Measurements from ENCODE around the gene ACSM3.

ACSM3 gene

GRCh38 chr16:20838240-20838639 is 74.4 kb downstream of the ACSM3 start:
- peaks cover 2 to 45% of the 10 kb centered on the region in 2 experiments for H3K36me3 ChIP-seq (ENCODE audit: control insufficient read depth in 1 of 2, insufficient read depth in 2 of 2, low read depth in 1 of 2, low read length in 2 of 2)
- H4K91ac ChIP-seq (ENCODE audit: low read length), result no peak overlapping the region
- WGBS, result 100% methylated on average over 1 of the region's 1 CpG
- H3K4me3 ChIP-seq (ENCODE audit: insufficient read depth in 1 of 2, low read depth in 1 of 2, low read length in 2 of 2), result no peak overlapping the region
- H3K14ac ChIP-seq (ENCODE audit: low read length in 2 of 2), result no peak overlapping the region
- no peak overlapping the region for H2AFZ ChIP-seq (ENCODE audit: low read depth, low read length)
- no peak overlapping the region for H2AK5ac ChIP-seq (ENCODE audit: low read length, severe bottlenecking)
- no peak overlapping the region for H4K8ac ChIP-seq (ENCODE audit: low read length)
- no peak overlapping the region for H3K27ac ChIP-seq (ENCODE audit: low read length, poor library complexity, severe bottlenecking)
- no peak overlapping the region for H3K23ac ChIP-seq (ENCODE audit: low read length in 2 of 2)
- no peak overlapping the region for H3K18ac ChIP-seq (ENCODE audit: low read depth in 1 of 2, low read length in 2 of 2)
- peaks cover 2% of the 10 kb centered on the region for H3K79me1 ChIP-seq (replicated peaks; ENCODE audit: low read length, poor library complexity, severe bottlenecking)
- no peak for DNase-seq
- no peak overlapping the region for H2BK5ac ChIP-seq (ENCODE audit: low read depth, low read length, poor library complexity, severe bottlenecking)
- H3K9me3 ChIP-seq (ENCODE audit: control insufficient read depth, low read length), result peaks cover 9% of the 10 kb centered on the region
- no peak overlapping the region for H2BK15ac ChIP-seq (ENCODE audit: low read depth, poor library complexity, severe bottlenecking)
- H3K9ac ChIP-seq (ENCODE audit: low read length), result no peak overlapping the region
- H3K27me3 ChIP-seq (ENCODE audit: control insufficient read depth in 1 of 2, insufficient read depth in 1 of 2, low read length in 2 of 2), result no peaks in the 10 kb centered on the region
- H2BK12ac ChIP-seq (ENCODE audit: low read length in 2 of 2), result no peak overlapping the region
- no peaks in the 10 kb centered on the region for H3K4me1 ChIP-seq (ENCODE audit: control insufficient read depth, insufficient read depth, low read depth, low read length)
- no peak overlapping the region for H3K4ac ChIP-seq (ENCODE audit: low read depth in 1 of 2, low read length in 2 of 2)
- H3K4me2 ChIP-seq (ENCODE audit: low read length, poor library complexity, severe bottlenecking), result no peak overlapping the region
- no peak overlapping the region for H2BK120ac ChIP-seq (ENCODE audit: low read depth, low read length)

GRCh38 chr16:20839504-20839903 is 75.7 kb downstream of the ACSM3 start:
- WGBS, result 100% methylated on average over 1 of the region's 2 CpGs
- H3K14ac ChIP-seq (ENCODE audit: low read length in 2 of 2), result no peak overlapping the region
- no peaks in the 10 kb centered on the region for H3K4me1 ChIP-seq (ENCODE audit: control insufficient read depth, insufficient read depth, low read depth, low read length)
- H3K79me1 ChIP-seq (replicated peaks; ENCODE audit: low read length, poor library complexity, severe bottlenecking), result peaks cover 2% of the 10 kb centered on the region
- no peak overlapping the region for H2BK5ac ChIP-seq (ENCODE audit: low read depth, low read length, poor library complexity, severe bottlenecking)
- no peak overlapping the region for H2AK5ac ChIP-seq (ENCODE audit: low read length, severe bottlenecking)
- no peak overlapping the region for H2AFZ ChIP-seq (ENCODE audit: low read depth, low read length)
- no peak overlapping the region for H4K8ac ChIP-seq (ENCODE audit: low read length)
- H3K9me3 ChIP-seq (ENCODE audit: control insufficient read depth, low read length), result peaks cover 9% of the 10 kb centered on the region
- H2BK12ac ChIP-seq (ENCODE audit: low read length in 2 of 2), result no peak overlapping the region
- H3K18ac ChIP-seq (ENCODE audit: low read depth in 1 of 2, low read length in 2 of 2), result no peak overlapping the region
- no peak overlapping the region for H3K4ac ChIP-seq (ENCODE audit: low read depth in 1 of 2, low read length in 2 of 2)
- H3K4me2 ChIP-seq (ENCODE audit: low read length, poor library complexity, severe bottlenecking), result no peak overlapping the region
- peaks cover 2 to 35% of the 10 kb centered on the region in 2 experiments for H3K36me3 ChIP-seq (ENCODE audit: control insufficient read depth in 1 of 2, insufficient read depth in 2 of 2, low read depth in 1 of 2, low read length in 2 of 2)
- no peak overlapping the region for H3K23ac ChIP-seq (ENCODE audit: low read length in 2 of 2)
- H2BK15ac ChIP-seq (ENCODE audit: low read depth, poor library complexity, severe bottlenecking), result no peak overlapping the region
- H3K9ac ChIP-seq (ENCODE audit: low read length), result no peak overlapping the region
- H2BK120ac ChIP-seq (ENCODE audit: low read depth, low read length), result no peak overlapping the region
- H4K91ac ChIP-seq (ENCODE audit: low read length), result no peak overlapping the region
- no peak overlapping the region for H3K27ac ChIP-seq (ENCODE audit: low read length, poor library complexity, severe bottlenecking)
- H3K27me3 ChIP-seq (ENCODE audit: control insufficient read depth in 1 of 2, insufficient read depth in 1 of 2, low read length in 2 of 2), result no peaks in the 10 kb centered on the region
- no peak overlapping the region for H3K4me3 ChIP-seq (ENCODE audit: insufficient read depth in 1 of 2, low read depth in 1 of 2, low read length in 2 of 2)
- DNase-seq, result no peak

GRCh38 chr16:20844054-20844453 is 80.2 kb downstream of the ACSM3 start:
- Histone ChIP-seq H3K9me3 (ENCODE audit: control insufficient read depth, low read length) (no peaks in the 10 kb centered on the region), H4K91ac (ENCODE audit: low read length) (no peak overlapping the region), H3K23ac (ENCODE audit: low read length in 2 of 2) (no peak overlapping the region), H3K4me1 (ENCODE audit: control insufficient read depth, insufficient read depth, low read depth, low read length) (no peaks in the 10 kb centered on the region), H2BK120ac (ENCODE audit: low read depth, low read length) (no peak overlapping the region), H3K9ac (ENCODE audit: low read length) (no peak overlapping the region), H2AFZ (ENCODE audit: low read depth, low read length) (no peak overlapping the region), H3K18ac (ENCODE audit: low read depth in 1 of 2, low read length in 2 of 2) (no peak overlapping the region), H2BK5ac (ENCODE audit: low read depth, low read length, poor library complexity, severe bottlenecking) (no peak overlapping the region), H2BK12ac (ENCODE audit: low read length in 2 of 2) (no peak overlapping the region), H3K4ac (ENCODE audit: low read depth in 1 of 2, low read length in 2 of 2) (no peak overlapping the region), H4K8ac (ENCODE audit: low read length) (no peak overlapping the region), H3K36me3 (ENCODE audit: control insufficient read depth in 1 of 2, insufficient read depth in 2 of 2, low read depth in 1 of 2, low read length in 2 of 2) (peaks cover 2 to 49% of the 10 kb centered on the region in 2 experiments), H3K27me3 (ENCODE audit: control insufficient read depth in 1 of 2, insufficient read depth in 1 of 2, low read length in 2 of 2) (no peaks in the 10 kb centered on the region), H3K14ac (ENCODE audit: low read length in 2 of 2) (no peak overlapping the region), H2AK5ac (ENCODE audit: low read length, severe bottlenecking) (no peak overlapping the region), H3K27ac (ENCODE audit: low read length, poor library complexity, severe bottlenecking) (no peak overlapping the region), H2BK15ac (ENCODE audit: low read depth, poor library complexity, severe bottlenecking) (no peak overlapping the region), H3K79me1 (replicated peaks; ENCODE audit: low read length, poor library complexity, severe bottlenecking) (no peaks in the 10 kb centered on the region), H3K4me3 (ENCODE audit: insufficient read depth in 1 of 2, low read depth in 1 of 2, low read length in 2 of 2) (no peak overlapping the region), H3K4me2 (ENCODE audit: low read length, poor library complexity, severe bottlenecking) (no peak overlapping the region)
- WGBS, result 92% methylated on average over 2 of the region's 2 CpGs
- no peak for DNase-seq

- no peak overlapping the region for H3K4ac ChIP-seq (ENCODE audit: low read depth in 1 of 2, low read length in 2 of 2)
- DNase-seq, result no peak
- H2AFZ ChIP-seq (ENCODE audit: low read depth, low read length), result no peak overlapping the region
- no peak overlapping the region for H2AK5ac ChIP-seq (ENCODE audit: low read length, severe bottlenecking)
- no peak overlapping the region for H3K9ac ChIP-seq (ENCODE audit: low read length)
- H2BK15ac ChIP-seq (ENCODE audit: low read depth, poor library complexity, severe bottlenecking), result no peak overlapping the region
- no peak overlapping the region for H3K14ac ChIP-seq (ENCODE audit: low read length in 2 of 2)
- no peak overlapping the region for H3K23ac ChIP-seq (ENCODE audit: low read length in 2 of 2)
- H4K91ac ChIP-seq (ENCODE audit: low read length), result no peak overlapping the region
- H4K8ac ChIP-seq (ENCODE audit: low read length), result no peak overlapping the region
- no peak overlapping the region for H2BK5ac ChIP-seq (ENCODE audit: low read depth, low read length, poor library complexity, severe bottlenecking)
- H3K79me1 ChIP-seq (replicated peaks; ENCODE audit: low read length, poor library complexity, severe bottlenecking), result no peaks in the 10 kb centered on the region
- no peaks in the 10 kb centered on the region for H3K4me1 ChIP-seq (ENCODE audit: control insufficient read depth, insufficient read depth, low read depth, low read length)
- no peaks in the 10 kb centered on the region for H3K27me3 ChIP-seq (ENCODE audit: control insufficient read depth in 1 of 2, insufficient read depth in 1 of 2, low read length in 2 of 2)
- no peak overlapping the region for H3K18ac ChIP-seq (ENCODE audit: low read depth in 1 of 2, low read length in 2 of 2)
- H3K9me3 ChIP-seq (ENCODE audit: control insufficient read depth, low read length), result no peaks in the 10 kb centered on the region
- H3K4me3 ChIP-seq (ENCODE audit: insufficient read depth in 1 of 2, low read depth in 1 of 2, low read length in 2 of 2), result no peak overlapping the region
- no peak overlapping the region for H2BK120ac ChIP-seq (ENCODE audit: low read depth, low read length)
- H3K4me2 ChIP-seq (ENCODE audit: low read length, poor library complexity, severe bottlenecking), result no peak overlapping the region
- H2BK12ac ChIP-seq (ENCODE audit: low read length in 2 of 2), result no peak overlapping the region
- 91% methylated on average over 3 of the region's 3 CpGs for WGBS
- H3K36me3 ChIP-seq (ENCODE audit: control insufficient read depth in 1 of 2, insufficient read depth in 2 of 2, low read depth in 1 of 2, low read length in 2 of 2), result peaks cover 2 to 54% of the 10 kb centered on the region in 2 experiments
- H3K27ac ChIP-seq (ENCODE audit: low read length, poor library complexity, severe bottlenecking), result no peak overlapping the region
Observed at GRCh38 chr16:20844588-20844987, 80.8 kb downstream of the ACSM3 start.

Measured in mesenchymal stem cell (in vitro differentiated cells and primary cell).